BLaER1 treated with 17β-estradiol and CSF1 and Interleukin-3, amounts not matched to agents 10 nM and 100 nM (cell line): ENCODE results near the gene SAMD13.
A peak's percentile ranks its signal among the peaks of the same experiment; 100 is the strongest.

Experiments used
- H3K27ac ChIP-seq, 11 experiments: shearing (Covaris generic); formaldehyde crosslinking; 2 replicates each; pipeline ENCODE4 v1.8.1; 2022
- H3K27me3 ChIP-seq, 11 experiments: shearing (Covaris generic); formaldehyde crosslinking; 2 replicates each; pipeline ENCODE4 v1.8.1; 2022
- H3K36me3 ChIP-seq, 11 experiments: shearing (Covaris generic); formaldehyde crosslinking; 2 replicates each; pipeline ENCODE4 v1.8.1; 2022
- H3K4me1 ChIP-seq, 10 experiments: shearing (Covaris generic); formaldehyde crosslinking; 2 replicates each; pipeline ENCODE4 v1.8.1; 2022
- H3K4me2 ChIP-seq, 11 experiments: shearing (Covaris generic); formaldehyde crosslinking; 2 replicates each; pipeline ENCODE4 v1.8.1; 2022
- H3K4me3 ChIP-seq, 10 experiments: shearing (Covaris generic); formaldehyde crosslinking; 2 replicates each; pipeline ENCODE4 v1.8.1; 2022
- H3K9ac ChIP-seq, 11 experiments: shearing (Covaris generic); formaldehyde crosslinking; 2 replicates each; pipeline ENCODE4 v1.8.1; 2022
- H3K9me3 ChIP-seq, 11 experiments: shearing (Covaris generic); formaldehyde crosslinking; replicated peaks in 1 of 11; 2 replicates each; pipeline ENCODE4 v1.8.1; 2022
- H4K20me1 ChIP-seq, 11 experiments: shearing (Covaris generic); formaldehyde crosslinking; 2 replicates each; pipeline ENCODE4 v1.8.1; 2022
- Cebpa-rat ChIP-seq, 11 experiments: shearing (Covaris generic); IDR thresholded peaks; 2 replicates each; pipeline ENCODE4 v1.8.1; 2022

Gene SAMD13

GRCh38 chr1:84386716-84387479 lies 85.4 kb downstream of the SAMD13 start:
- Histone ChIP-seq H3K4me2 (no peak overlapping the region), H3K4me3 (no peak overlapping the region), H3K27me3 (no peaks in the 10 kb centered on the region), H3K4me1 (peaks cover 0 to 21% (median 0%) of the 10 kb centered on the region in 10 experiments; a peak in 7 of 20 replicates), H3K9me3 (no peaks in the 10 kb centered on the region), H3K9ac (no peak overlapping the region), H3K27ac (no peak overlapping the region), H3K36me3 (no peaks in the 10 kb centered on the region), H4K20me1 (no peaks in the 10 kb centered on the region)
- TF ChIP-seq Cebpa-rat (IDR thresholded peaks at IDR 0.05): no peak

GRCh38 chr1:84387480-84388163 lies 86.1 kb downstream of the SAMD13 start:
- Histone ChIP-seq H3K36me3 (no peaks in the 10 kb centered on the region), H3K4me3 (no peak overlapping the region), H3K27ac (no peak overlapping the region), H3K9me3 (no peaks in the 10 kb centered on the region), H3K4me1 (peaks cover 0 to 21% (median 0%) of the 10 kb centered on the region in 10 experiments; a peak in 7 of 20 replicates), H3K27me3 (no peaks in the 10 kb centered on the region), H3K9ac (no peak overlapping the region), H3K4me2 (no peak overlapping the region), H4K20me1 (no peaks in the 10 kb centered on the region)
- no peak for TF ChIP-seq Cebpa-rat (IDR thresholded peaks at IDR 0.05)

- H3K9ac ChIP-seq: no peak overlapping the region
- no peaks in the 10 kb centered on the region for H3K27me3 ChIP-seq
- no peak overlapping the region for H3K4me3 ChIP-seq
- H3K4me2 ChIP-seq: peak overlapping the region in 1 of 11 experiments; percentile 21; a peak in 1 of 22 replicates
- no peak for TF ChIP-seq Cebpa-rat (IDR thresholded peaks at IDR 0.05)
- peaks cover 0 to 21% (median 0%) of the 10 kb centered on the region in 10 experiments; a peak in 7 of 20 replicates for H3K4me1 ChIP-seq
- no peaks in the 10 kb centered on the region for H3K36me3 ChIP-seq
- no peaks in the 10 kb centered on the region for H4K20me1 ChIP-seq
- H3K9me3 ChIP-seq: no peaks in the 10 kb centered on the region
- H3K27ac ChIP-seq: no peak overlapping the region
Observed at GRCh38 chr1:84390226-84390625, 88.7 kb downstream of the SAMD13 start.

- H4K20me1 ChIP-seq: no peaks in the 10 kb centered on the region
Observed at GRCh38 chr1:84398175-84399155, 97.0 kb downstream of the SAMD13 start, which contains the start of gene DNASE2B. Gene DNASE2B, plus strand, starts transcription at chr1:84398484. Its CDS starts 81 bp downstream, at chr1:84398565.

More at GRCh38 chr1:84398175-84399155, 97.0 kb downstream of the SAMD13 start, which contains the start of gene DNASE2B:
- no peak within 1 kb of the TSS for H3K4me3 ChIP-seq
- no peak within 1 kb of the TSS for H3K9ac ChIP-seq
- H3K9me3 ChIP-seq: no peaks in the 10 kb centered on the region
- H3K36me3 ChIP-seq: no peaks in the 10 kb centered on the region
- peaks cover 0 to 11% (median 0%) of the 10 kb centered on the region in 10 experiments; a peak in 8 of 20 replicates for H3K4me1 ChIP-seq
- no peak within 1 kb of the TSS for H3K27ac ChIP-seq
- H3K27me3 ChIP-seq: no peaks in the 10 kb centered on the region
- no peak for TF ChIP-seq Cebpa-rat (IDR thresholded peaks at IDR 0.05)
- no peak within 1 kb of the TSS for H3K4me2 ChIP-seq
